LNCAP (cell line): ENCODE data around the gene KCNQ2.

Experiments used
- CTCF ChIP-seq: fragments of 450-650 bp; IDR thresholded peaks from 2 replicates; pipeline ENCODE4 v1.5.1; 2017; ENCODE audit warnings: mild to moderate bottlenecking

KCNQ2 gene

GRCh38 chr20:63505281-63505680 lies 32.8 kb upstream of the KCNQ2 start:
- no peak for TF ChIP-seq CTCF

GRCh38 chr20:63504642-63505041 lies 32.2 kb upstream of the KCNQ2 start:
- TF ChIP-seq CTCF: no peak

- no peak for TF ChIP-seq CTCF
These were observed 31.1 kb upstream of the KCNQ2 start for GRCh38 chr20:63503524-63503923.

- TF ChIP-seq CTCF: no peak
These were observed 30.3 kb upstream of the KCNQ2 start for GRCh38 chr20:63502671-63503172.

- no peak for TF ChIP-seq CTCF
These were observed 29.6 kb upstream of the KCNQ2 start for GRCh38 chr20:63501818-63502670.

GRCh38 chr20:63500902-63501817 lies 28.7 kb upstream of the KCNQ2 start:
- TF ChIP-seq CTCF: no peak

- no peak for TF ChIP-seq CTCF
These were observed 27.9 kb upstream of the KCNQ2 start for GRCh38 chr20:63500151-63500901.
